Measurements from ENCODE around the gene LIFR.

Gene LIFR

DNA sequence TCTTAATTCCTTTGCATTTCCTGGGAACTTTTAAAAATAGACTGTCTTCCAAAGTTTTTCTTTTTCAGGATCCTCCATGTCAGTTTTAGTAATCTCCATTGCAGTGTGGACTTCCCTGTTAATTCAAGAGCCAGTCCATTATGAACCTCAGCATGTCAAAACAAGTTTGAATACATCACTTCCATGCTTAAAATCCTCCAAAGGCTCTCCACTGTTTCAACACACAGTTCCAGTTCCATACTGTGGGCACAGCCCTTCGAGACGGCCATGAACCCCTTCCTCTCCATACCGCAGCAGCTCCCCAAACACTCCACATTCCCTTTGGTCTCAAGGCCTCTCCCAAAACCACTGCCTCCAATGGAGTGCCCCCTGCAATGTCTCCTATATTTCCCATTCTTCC lies 19.5 kb downstream of the LIFR start:
- H3K27me3 ChIP-seq (ENCODE audit: insufficient read depth, low read depth): no peaks in the 10 kb centered on the region
- H3K27ac ChIP-seq: no peak overlapping the region
- H2AFZ ChIP-seq (ENCODE audit: low read depth): no peak overlapping the region
- H3K9ac ChIP-seq: no peak overlapping the region
- no peak overlapping the region for H3K4me2 ChIP-seq
- no peak overlapping the region for H3K4me3 ChIP-seq (IDR thresholded peaks at IDR 0.05; ENCODE audit: insufficient read depth, low read depth, low read length)
- no peaks in the 10 kb centered on the region for H3K79me2 ChIP-seq (ENCODE audit: insufficient read depth, low read depth)
- H4K20me1 ChIP-seq (ENCODE audit: insufficient read depth): no peaks in the 10 kb centered on the region
- TF ChIP-seq, protein P1, sequence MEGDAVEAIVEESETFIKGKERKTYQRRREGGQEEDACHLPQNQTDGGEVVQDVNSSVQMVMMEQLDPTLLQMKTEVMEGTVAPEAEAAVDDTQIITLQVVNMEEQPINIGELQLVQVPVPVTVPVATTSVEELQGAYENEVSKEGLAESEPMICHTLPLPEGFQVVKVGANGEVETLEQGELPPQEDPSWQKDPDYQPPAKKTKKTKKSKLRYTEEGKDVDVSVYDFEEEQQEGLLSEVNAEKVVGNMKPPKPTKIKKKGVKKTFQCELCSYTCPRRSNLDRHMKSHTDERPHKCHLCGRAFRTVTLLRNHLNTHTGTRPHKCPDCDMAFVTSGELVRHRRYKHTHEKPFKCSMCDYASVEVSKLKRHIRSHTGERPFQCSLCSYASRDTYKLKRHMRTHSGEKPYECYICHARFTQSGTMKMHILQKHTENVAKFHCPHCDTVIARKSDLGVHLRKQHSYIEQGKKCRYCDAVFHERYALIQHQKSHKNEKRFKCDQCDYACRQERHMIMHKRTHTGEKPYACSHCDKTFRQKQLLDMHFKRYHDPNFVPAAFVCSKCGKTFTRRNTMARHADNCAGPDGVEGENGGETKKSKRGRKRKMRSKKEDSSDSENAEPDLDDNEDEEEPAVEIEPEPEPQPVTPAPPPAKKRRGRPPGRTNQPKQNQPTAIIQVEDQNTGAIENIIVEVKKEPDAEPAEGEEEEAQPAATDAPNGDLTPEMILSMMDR (conservative IDR thresholded peaks at IDR 0.05; ENCODE audit: low read depth, low read length): no peak
- H3K4me1 ChIP-seq (ENCODE audit: low read depth, poor library complexity, severe bottlenecking): no peaks in the 10 kb centered on the region
- no peaks in the 10 kb centered on the region for H3K36me3 ChIP-seq (ENCODE audit: insufficient read depth)

DNA sequence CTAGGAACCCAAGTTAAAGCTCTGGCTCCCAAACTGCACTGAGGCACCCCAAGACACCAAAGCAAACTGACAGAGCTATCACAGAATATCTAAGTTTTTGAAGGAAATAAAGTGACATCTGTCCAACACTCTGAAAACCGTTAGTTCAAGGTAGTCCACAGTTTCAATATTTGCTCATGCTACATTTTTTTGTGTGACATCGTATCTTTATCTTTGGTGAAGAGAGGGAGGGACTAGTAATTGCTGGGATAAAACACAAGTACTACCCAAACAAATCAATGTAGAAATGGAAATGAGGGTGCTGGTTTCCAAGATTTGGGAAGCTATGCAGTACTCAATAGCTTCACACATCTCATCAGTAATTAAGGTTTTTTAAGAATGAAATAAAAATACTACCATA lies 20.6 kb downstream of the LIFR start:
- Histone ChIP-seq H4K20me1 (ENCODE audit: insufficient read depth) (no peaks in the 10 kb centered on the region), H3K36me3 (ENCODE audit: insufficient read depth) (no peaks in the 10 kb centered on the region), H3K27me3 (ENCODE audit: insufficient read depth, low read depth) (no peaks in the 10 kb centered on the region), H3K79me2 (ENCODE audit: insufficient read depth, low read depth) (no peaks in the 10 kb centered on the region), H3K4me1 (ENCODE audit: low read depth, poor library complexity, severe bottlenecking) (peaks cover 3% of the 10 kb centered on the region), H3K27ac (no peak overlapping the region), H3K4me3 (IDR thresholded peaks at IDR 0.05; ENCODE audit: insufficient read depth, low read depth, low read length) (no peak overlapping the region), H3K4me2 (no peak overlapping the region), H3K9ac (no peak overlapping the region), H2AFZ (ENCODE audit: low read depth) (no peak overlapping the region)
- TF ChIP-seq, protein P1 (conservative IDR thresholded peaks at IDR 0.05; ENCODE audit: low read depth, low read length): no peak

DNA sequence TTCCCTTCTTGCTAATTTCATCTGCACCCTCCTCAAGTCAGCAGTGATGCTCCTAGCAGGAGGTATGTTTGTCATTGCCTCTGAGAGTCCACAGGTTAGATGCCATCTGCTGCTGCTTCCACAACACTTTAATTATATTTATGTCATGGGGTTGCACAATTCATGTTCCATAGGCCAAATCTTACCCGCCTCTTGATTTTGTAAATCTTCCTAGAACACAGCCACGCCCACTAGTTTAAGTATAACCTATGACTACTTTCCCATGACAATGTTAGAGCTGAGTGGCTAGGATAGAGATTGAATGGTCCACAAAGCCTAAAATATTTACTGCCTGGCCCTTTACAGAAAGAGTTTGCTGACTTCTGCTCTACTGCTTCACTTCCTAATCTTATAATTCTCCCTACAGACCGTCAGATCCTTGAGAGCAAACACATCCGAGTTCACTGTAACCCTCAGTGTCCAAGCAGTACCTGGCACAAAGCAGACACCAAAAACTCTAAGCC lies 21.1 kb downstream of the LIFR start:
- peaks cover 3% of the 10 kb centered on the region for H3K4me1 ChIP-seq (ENCODE audit: low read depth, poor library complexity, severe bottlenecking)
- no peaks in the 10 kb centered on the region for H4K20me1 ChIP-seq (ENCODE audit: insufficient read depth)
- H2AFZ ChIP-seq (ENCODE audit: low read depth): no peak overlapping the region
- H3K27me3 ChIP-seq (ENCODE audit: insufficient read depth, low read depth): no peaks in the 10 kb centered on the region
- H3K4me3 ChIP-seq (IDR thresholded peaks at IDR 0.05; ENCODE audit: insufficient read depth, low read depth, low read length): no peak overlapping the region
- no peak overlapping the region for H3K9ac ChIP-seq
- TF ChIP-seq, protein P1 (conservative IDR thresholded peaks at IDR 0.05; ENCODE audit: low read depth, low read length): no peak
- no peak overlapping the region for H3K4me2 ChIP-seq
- no peak overlapping the region for H3K27ac ChIP-seq
- H3K36me3 ChIP-seq (ENCODE audit: insufficient read depth): no peaks in the 10 kb centered on the region
- H3K79me2 ChIP-seq (ENCODE audit: insufficient read depth, low read depth): no peaks in the 10 kb centered on the region

DNA sequence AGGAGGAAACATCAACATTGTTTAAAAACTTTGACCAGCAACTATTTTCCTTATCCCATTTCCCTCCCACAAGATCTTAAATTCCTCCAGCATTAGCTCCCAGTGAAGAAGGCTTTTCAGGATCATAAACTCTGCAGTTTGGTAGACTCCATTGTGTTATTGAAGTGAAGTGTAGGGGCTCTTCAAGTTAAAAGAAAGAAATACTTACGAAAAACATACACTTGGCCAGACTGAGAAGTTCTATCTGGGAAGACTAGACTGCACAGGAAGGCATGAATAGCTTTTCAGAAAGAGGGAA lies 22.3 kb downstream of the LIFR start:
- no peaks in the 10 kb centered on the region for H4K20me1 ChIP-seq (ENCODE audit: insufficient read depth)
- no peak overlapping the region for H3K27ac ChIP-seq
- no peaks in the 10 kb centered on the region for H3K36me3 ChIP-seq (ENCODE audit: insufficient read depth)
- H2AFZ ChIP-seq (ENCODE audit: low read depth): no peak overlapping the region
- H3K4me3 ChIP-seq (IDR thresholded peaks at IDR 0.05; ENCODE audit: insufficient read depth, low read depth, low read length): no peak overlapping the region
- H3K9ac ChIP-seq: no peak overlapping the region
- TF ChIP-seq, protein P1 (conservative IDR thresholded peaks at IDR 0.05; ENCODE audit: low read depth, low read length): no peak
- H3K79me2 ChIP-seq (ENCODE audit: insufficient read depth, low read depth): no peaks in the 10 kb centered on the region
- H3K27me3 ChIP-seq (ENCODE audit: insufficient read depth, low read depth): no peaks in the 10 kb centered on the region
- H3K4me2 ChIP-seq: no peak overlapping the region
- peaks cover 3% of the 10 kb centered on the region for H3K4me1 ChIP-seq (ENCODE audit: low read depth, poor library complexity, severe bottlenecking)

Data from KMS-11 (cell line).